Keratinocyte (primary cell): ENCODE data around the gene FBXL17. TPM values are rescaled to one million over a fixed set of nuclear protein-coding genes. Genes with fewer than 3 reads are reported as not detected.

ENCODE experiments used
- DNase-seq: peaks from one replicate; pipeline ENCODE4 v3.0.0-alpha.2; 2011; ENCODE audit warnings: low read depth, missing footprints, low spot score
- FAIRE-seq: peaks from 2 replicates; lab custom pipeline; 2011; peaks lifted over from hg19 to GRCh38; lab: Jason Lieb, UNC
- H2AFZ ChIP-seq: 2 replicates; pipeline ENCODE4 v1.6.0; 2012; ENCODE audit warnings: low read length, control low read depth, inconsistent platforms; ENCODE audit not compliant: control insufficient read depth
- H3K27ac ChIP-seq: 2 replicates; pipeline ENCODE4 v1.5.1; 2011; ENCODE audit warnings: low read length; ENCODE audit not compliant: control insufficient read depth, insufficient read depth
- H3K27me3 ChIP-seq: 3 replicates; pipeline ENCODE4 v1.6.0; 2011; ENCODE audit warnings: low read length; ENCODE audit not compliant: control insufficient read depth, insufficient read depth; ENCODE audit errors: extremely low read depth
- H3K36me3 ChIP-seq, 2 experiments: 2 replicates in 1 of 2; 3 replicates in 1 of 2; pipeline ENCODE4 v1.5.1; 2011; ENCODE audit warnings: low read length in 2 of 2, mild to moderate bottlenecking in 1 of 2; ENCODE audit not compliant: control insufficient read depth in 2 of 2, insufficient read depth in 2 of 2; ENCODE audit errors: extremely low read depth in 1 of 2
- H3K4me1 ChIP-seq: 3 replicates; pipeline ENCODE4 v1.5.1; 2011; ENCODE audit warnings: low read length; ENCODE audit not compliant: control insufficient read depth, insufficient read depth; ENCODE audit errors: extremely low read depth
- H3K4me2 ChIP-seq: 3 replicates; pipeline ENCODE4 v1.6.0; 2011; ENCODE audit warnings: low read depth, low read length; ENCODE audit not compliant: control insufficient read depth, insufficient read depth; ENCODE audit errors: extremely low read depth
- H3K4me3 ChIP-seq, 3 experiments: fragments of 200-600 bp in 1 of 3; sonication (generic) in 1 of 3; 2 replicates in 2 of 3; 3 replicates in 1 of 3; pipeline ENCODE4 v1.5.1; 2011 to 2016; ENCODE audit warnings: low read length in 3 of 3, mild to moderate bottlenecking in 3 of 3, control low read depth in 2 of 3, inconsistent platforms in 1 of 3, low read depth in 1 of 3, mixed read lengths in 1 of 3, mixed run types in 1 of 3, moderate library complexity in 1 of 3; ENCODE audit not compliant: control insufficient read depth in 2 of 3, insufficient read depth in 2 of 3; ENCODE audit errors: extremely low read depth in 1 of 3
- H3K79me2 ChIP-seq: 2 replicates; pipeline ENCODE4 v1.6.0; 2012; ENCODE audit warnings: low read length; ENCODE audit not compliant: control insufficient read depth, insufficient read depth
- H3K9ac ChIP-seq: 3 replicates; pipeline ENCODE4 v1.6.0; 2011; ENCODE audit warnings: low read length; ENCODE audit not compliant: control insufficient read depth, insufficient read depth; ENCODE audit errors: extremely low read depth
- H3K9me1 ChIP-seq: 3 replicates; pipeline ENCODE4 v1.6.0; 2011; ENCODE audit warnings: low read length; ENCODE audit not compliant: control insufficient read depth, insufficient read depth; ENCODE audit errors: extremely low read depth
- H3K9me3 ChIP-seq: 2 replicates; pipeline ENCODE4 v1.5.1; 2012; ENCODE audit warnings: low read depth, low read length; ENCODE audit not compliant: control insufficient read depth
- H4K20me1 ChIP-seq: 3 replicates; pipeline ENCODE4 v1.6.0; 2011; ENCODE audit warnings: low read length; ENCODE audit not compliant: control insufficient read depth, insufficient read depth; ENCODE audit errors: extremely low read depth
- EZH2 ChIP-seq: IDR thresholded peaks from one replicate; pipeline ENCODE4 v1.6.1; 2012; ENCODE audit warnings: inconsistent platforms, mild to moderate bottlenecking, low read length, moderate library complexity
- dilution Hi-C: fragments of 300-500 bp; cut with MboI; formaldehyde crosslinking; loops from one replicate; pipeline ENCODE4 v1.7.0; 2020; ENCODE audit warnings: low sequenced_read_pairs; ENCODE audit not compliant: extremely low pct_ligation_motif_present
- polyA plus RNA-seq, 5 experiments: library from polyadenylated mRNA; depleted of rRNA in 3 of 5; stranded (reverse) in 3 of 5; stranded (forward) in 1 of 5; unstranded in 1 of 5; fragments of >200 nt; gene quantifications; 1 replicate in 1 of 5; 2 replicates in 3 of 5; 3 replicates in 1 of 5; pipeline versions ENCODE4 v1.2.1 to v1.2.3, GENCODE V29; 2011 to 2012; ENCODE audit warnings: missing spikeins in 2 of 5, low read depth in 1 of 5, low replicate concordance in 1 of 5
- TF ChIP-seq, protein P1 (sequence below), 3 experiments: IDR thresholded peaks in 1 of 3; conservative IDR thresholded peaks in 1 of 3; optimal IDR thresholded peaks in 1 of 3; 2 replicates in 2 of 3; 3 replicates in 1 of 3; pipeline versions ENCODE3 to v1.5.1; 2011; ENCODE audit warnings: low read length in 3 of 3, mild to moderate bottlenecking in 3 of 3, moderate library complexity in 2 of 3, control low read depth in 1 of 3, inconsistent platforms in 1 of 3; ENCODE audit not compliant: insufficient read depth in 2 of 3; ENCODE audit errors: extremely low read depth in 1 of 3

Gene FBXL17
- polyA plus RNA-seq, 1 donor (not counting 4 experiments of a cell fraction or from before 2014, with no cell fraction given): 5.7 TPM

DNA sequence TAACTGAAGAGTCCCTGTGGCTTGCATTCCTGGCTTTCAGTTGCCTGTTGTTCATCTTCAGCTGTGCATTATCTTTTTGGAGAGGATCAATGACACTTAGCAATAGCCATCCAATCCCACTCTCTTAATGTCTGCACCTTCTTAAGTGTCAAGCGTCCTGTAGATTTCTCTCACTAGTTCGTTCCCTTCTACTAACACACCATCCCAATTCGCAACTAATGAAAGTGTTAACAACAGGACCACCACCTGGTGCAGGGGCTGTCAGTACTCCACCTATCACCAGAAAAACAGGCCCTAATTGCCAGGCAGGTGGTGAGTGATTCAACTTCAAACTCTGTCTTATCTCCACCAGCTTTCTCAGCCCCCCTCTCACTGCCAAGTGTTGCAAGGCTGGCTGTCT lies 541.7 kb downstream of the FBXL17 start:
- no peaks in the 10 kb centered on the region for H3K9me1 ChIP-seq
- H3K4me3 ChIP-seq: no peak overlapping the region
- dilution Hi-C loops: no loop called here
- H3K9ac ChIP-seq: no peak overlapping the region
- H3K36me3 ChIP-seq: no peaks in the 10 kb centered on the region
- H3K27me3 ChIP-seq: peaks cover 11% of the 10 kb centered on the region
- H3K4me1 ChIP-seq: no peaks in the 10 kb centered on the region
- no peak for FAIRE-seq
- H3K79me2 ChIP-seq: no peaks in the 10 kb centered on the region
- no peak overlapping the region for H3K4me2 ChIP-seq
- no peaks in the 10 kb centered on the region for H4K20me1 ChIP-seq
- no peak overlapping the region for H2AFZ ChIP-seq
- H3K27ac ChIP-seq: no peak overlapping the region
- DNase-seq: no peak
- TF ChIP-seq, protein P1, sequence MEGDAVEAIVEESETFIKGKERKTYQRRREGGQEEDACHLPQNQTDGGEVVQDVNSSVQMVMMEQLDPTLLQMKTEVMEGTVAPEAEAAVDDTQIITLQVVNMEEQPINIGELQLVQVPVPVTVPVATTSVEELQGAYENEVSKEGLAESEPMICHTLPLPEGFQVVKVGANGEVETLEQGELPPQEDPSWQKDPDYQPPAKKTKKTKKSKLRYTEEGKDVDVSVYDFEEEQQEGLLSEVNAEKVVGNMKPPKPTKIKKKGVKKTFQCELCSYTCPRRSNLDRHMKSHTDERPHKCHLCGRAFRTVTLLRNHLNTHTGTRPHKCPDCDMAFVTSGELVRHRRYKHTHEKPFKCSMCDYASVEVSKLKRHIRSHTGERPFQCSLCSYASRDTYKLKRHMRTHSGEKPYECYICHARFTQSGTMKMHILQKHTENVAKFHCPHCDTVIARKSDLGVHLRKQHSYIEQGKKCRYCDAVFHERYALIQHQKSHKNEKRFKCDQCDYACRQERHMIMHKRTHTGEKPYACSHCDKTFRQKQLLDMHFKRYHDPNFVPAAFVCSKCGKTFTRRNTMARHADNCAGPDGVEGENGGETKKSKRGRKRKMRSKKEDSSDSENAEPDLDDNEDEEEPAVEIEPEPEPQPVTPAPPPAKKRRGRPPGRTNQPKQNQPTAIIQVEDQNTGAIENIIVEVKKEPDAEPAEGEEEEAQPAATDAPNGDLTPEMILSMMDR (optimal IDR thresholded peaks at IDR 0.05 in 1 of 3, IDR thresholded peaks at IDR 0.05 in 1 of 3, conservative IDR thresholded peaks at IDR 0.05 in 1 of 3; ENCODE audit: extremely low read depth in 1 of 3, insufficient read depth in 2 of 3, low read length in 3 of 3): no peak
- TF ChIP-seq EZH2: no peak
- no peaks in the 10 kb centered on the region for H3K9me3 ChIP-seq

DNA sequence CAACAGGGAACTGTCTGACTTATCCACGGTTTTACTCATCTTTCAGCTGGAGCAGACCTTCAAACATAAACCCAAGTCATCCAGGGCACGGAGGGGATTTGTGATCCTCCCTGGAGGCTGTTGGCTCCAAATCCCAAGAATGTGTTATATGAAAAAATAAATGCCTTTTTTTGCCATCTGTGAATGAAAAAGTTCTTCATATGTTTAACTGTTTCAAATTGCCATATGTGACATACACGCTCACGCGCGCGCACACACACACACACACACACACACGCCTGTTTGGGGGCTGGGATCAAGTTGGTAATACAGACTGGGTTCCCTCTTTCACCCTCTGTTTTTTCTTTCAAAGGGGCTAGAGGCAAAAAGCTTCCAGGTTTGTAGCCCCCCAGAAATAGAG lies 546.8 kb downstream of the FBXL17 start:
- Histone ChIP-seq H3K4me1 (no peaks in the 10 kb centered on the region), H3K27me3 (no peaks in the 10 kb centered on the region), H3K9me3 (no peaks in the 10 kb centered on the region), H3K4me3 (no peak overlapping the region), H3K9ac (no peak overlapping the region), H3K79me2 (no peaks in the 10 kb centered on the region), H2AFZ (no peak overlapping the region), H3K9me1 (no peaks in the 10 kb centered on the region), H3K27ac (no peak overlapping the region), H3K4me2 (no peak overlapping the region), H4K20me1 (no peaks in the 10 kb centered on the region), H3K36me3 (no peaks in the 10 kb centered on the region)
- no peak for FAIRE-seq
- DNase-seq: no peak
- TF ChIP-seq, protein P1 (optimal IDR thresholded peaks at IDR 0.05 in 1 of 3, IDR thresholded peaks at IDR 0.05 in 1 of 3, conservative IDR thresholded peaks at IDR 0.05 in 1 of 3; ENCODE audit: extremely low read depth in 1 of 3, insufficient read depth in 2 of 3, low read length in 3 of 3): no peak
- no peak for TF ChIP-seq EZH2
- dilution Hi-C loops: no loop called here
